Measurements from ENCODE around the gene GEMIN2. TPM values are rescaled to one million over a fixed set of nuclear protein-coding genes. Genes with fewer than 3 reads are reported as not detected.
"Not testable (repeated sequence)": the region's sequence is repeated elsewhere in the genome, so short reads cannot be mapped to it uniquely, and the experiment has no call there.

GEMIN2 gene
- polyA plus RNA-seq, 4 donors: 22.0 to 27.3 (median 26.1) TPM

DNA sequence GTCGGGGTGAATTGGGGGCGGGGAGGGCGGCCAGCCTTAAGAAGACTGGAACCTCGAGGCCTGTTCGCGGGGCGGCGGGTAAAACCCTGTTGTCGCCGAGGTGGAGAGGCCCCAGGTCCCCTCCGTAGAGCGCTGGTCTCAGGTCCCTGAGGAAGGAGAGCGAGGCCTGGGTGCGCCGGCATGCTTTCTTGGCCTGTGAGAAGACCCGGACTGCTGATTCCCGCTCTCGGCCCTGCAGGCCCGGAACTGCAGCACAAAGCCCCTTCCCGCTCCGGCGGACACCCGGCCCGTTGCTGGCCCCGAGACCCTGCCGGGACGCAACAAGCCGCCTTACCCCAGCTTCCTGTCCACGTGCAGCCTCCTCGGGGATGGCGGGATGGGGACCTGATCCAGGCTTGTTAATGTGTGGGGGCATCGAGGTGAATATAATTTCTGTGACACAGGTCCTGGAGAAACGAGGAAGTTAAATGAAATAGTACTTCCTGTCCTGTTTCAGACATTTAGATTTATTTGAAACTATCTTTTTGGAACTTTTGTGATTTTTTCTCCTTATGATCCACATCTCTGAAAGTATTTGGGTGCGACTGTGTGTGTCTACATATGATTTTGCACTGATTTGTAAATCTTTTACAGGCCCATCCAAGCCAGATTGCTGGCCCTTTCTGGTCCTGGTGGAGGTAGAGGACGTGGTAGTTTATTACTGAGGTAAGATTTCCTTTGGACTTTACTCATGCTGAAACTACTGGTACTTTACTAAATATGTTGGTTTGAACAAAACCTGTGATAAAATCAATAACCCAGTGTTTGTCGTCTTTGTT, 61.5 kb downstream of the GEMIN2 start:
- peak in 2 of 4 donors; percentile 34 to 47 for DNase-seq (ENCODE audit: low read depth in 4 of 4, low spot score in 3 of 4)

- DNase-seq (ENCODE audit: low read depth in 4 of 4, low spot score in 3 of 4): no peak
Measured at GRCh38 chr14:39176263-39177167, 62.4 kb downstream of the GEMIN2 start.

DNA sequence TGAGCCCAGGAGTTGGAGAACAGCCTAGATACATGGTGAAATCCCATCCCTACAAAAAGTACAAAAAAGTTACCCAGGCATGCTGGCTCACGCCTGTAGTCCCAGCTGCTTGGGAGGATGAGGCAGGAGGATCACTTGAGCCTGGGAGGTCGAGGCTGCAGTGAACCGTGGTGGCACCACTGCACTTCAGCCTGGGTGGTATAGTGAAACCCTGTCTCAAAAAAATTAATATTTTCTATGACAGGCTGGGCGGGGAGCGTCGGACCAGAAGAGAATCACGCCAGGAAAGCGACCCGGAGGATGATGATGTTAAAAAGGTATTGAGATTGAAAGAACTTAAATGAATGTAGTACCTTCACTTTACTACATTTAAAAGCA, 63.0 kb downstream of the GEMIN2 start:
- no peak for DNase-seq (ENCODE audit: low read depth in 4 of 4, low spot score in 3 of 4)

DNA sequence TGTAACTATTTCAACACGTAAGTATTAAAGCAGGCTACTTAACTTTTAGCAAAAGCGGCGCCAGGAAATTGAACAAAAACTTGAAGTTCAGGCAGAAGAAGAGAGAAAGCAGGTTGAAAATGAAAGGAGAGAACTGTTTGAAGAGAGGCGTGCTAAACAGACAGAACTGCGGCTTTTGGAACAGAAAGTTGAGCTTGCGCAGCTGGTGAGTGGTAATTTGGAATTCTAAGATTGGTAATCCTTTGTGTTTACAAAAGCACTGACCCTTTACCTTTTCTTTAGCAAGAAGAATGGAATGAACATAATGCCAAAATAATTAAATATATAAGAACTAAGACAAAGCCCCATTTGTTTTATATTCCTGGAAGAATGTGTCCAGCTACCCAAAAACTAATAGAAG, 64.9 kb downstream of the GEMIN2 start:
- no peak for DNase-seq (ENCODE audit: low read depth in 4 of 4, low spot score in 3 of 4)

DNA sequence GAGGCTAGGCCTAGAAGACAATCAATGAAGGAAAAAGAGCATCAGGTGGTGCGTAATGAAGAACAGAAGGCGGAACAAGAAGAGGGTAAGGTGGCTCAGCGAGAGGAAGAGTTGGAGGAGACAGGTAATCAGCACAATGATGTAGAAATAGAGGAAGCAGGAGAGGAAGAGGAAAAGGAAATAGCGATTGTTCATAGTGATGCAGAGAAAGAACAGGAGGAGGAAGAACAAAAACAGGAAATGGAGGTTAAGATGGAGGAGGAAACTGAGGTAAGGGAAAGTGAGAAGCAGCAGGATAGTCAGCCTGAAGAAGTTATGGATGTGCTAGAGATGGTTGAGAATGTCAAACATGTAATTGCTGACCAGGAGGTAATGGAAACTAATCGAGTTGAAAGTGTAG, 66.4 kb downstream of the GEMIN2 start:
- DNase-seq (ENCODE audit: low read depth in 4 of 4, low spot score in 3 of 4): no peak

DNA sequence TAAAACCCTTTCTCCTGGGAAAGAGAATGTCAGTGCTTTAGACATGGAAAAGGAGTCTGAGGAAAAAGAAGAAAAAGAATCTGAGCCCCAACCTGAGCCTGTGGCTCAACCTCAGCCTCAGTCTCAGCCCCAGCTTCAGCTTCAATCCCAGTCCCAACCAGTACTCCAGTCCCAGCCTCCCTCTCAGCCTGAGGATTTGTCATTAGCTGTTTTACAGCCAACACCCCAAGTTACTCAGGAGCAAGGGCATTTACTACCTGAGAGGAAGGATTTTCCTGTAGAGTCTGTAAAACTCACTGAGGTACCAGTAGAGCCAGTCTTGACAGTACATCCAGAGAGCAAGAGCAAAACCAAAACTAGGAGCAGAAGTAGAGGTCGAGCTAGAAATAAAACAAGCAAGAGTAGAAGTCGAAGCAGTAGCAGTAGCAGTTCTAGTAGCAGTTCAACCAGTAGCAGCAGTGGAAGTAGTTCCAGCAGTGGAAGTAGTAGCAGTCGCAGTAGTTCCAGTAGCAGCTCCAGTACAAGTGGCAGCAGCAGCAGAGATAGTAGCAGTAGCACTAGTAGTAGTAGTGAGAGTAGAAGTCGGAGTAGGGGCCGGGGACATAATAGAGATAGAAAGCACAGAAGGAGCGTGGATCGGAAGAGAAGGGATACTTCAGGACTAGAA, 67.0 kb downstream of the GEMIN2 start:
- DNase-seq (ENCODE audit: low read depth in 4 of 4, low spot score in 3 of 4): no peak

- DNase-seq (ENCODE audit: low read depth in 4 of 4, low spot score in 3 of 4): no peak
Measured at GRCh38 chr14:39181693-39182047, 67.5 kb downstream of the GEMIN2 start.

DNA sequence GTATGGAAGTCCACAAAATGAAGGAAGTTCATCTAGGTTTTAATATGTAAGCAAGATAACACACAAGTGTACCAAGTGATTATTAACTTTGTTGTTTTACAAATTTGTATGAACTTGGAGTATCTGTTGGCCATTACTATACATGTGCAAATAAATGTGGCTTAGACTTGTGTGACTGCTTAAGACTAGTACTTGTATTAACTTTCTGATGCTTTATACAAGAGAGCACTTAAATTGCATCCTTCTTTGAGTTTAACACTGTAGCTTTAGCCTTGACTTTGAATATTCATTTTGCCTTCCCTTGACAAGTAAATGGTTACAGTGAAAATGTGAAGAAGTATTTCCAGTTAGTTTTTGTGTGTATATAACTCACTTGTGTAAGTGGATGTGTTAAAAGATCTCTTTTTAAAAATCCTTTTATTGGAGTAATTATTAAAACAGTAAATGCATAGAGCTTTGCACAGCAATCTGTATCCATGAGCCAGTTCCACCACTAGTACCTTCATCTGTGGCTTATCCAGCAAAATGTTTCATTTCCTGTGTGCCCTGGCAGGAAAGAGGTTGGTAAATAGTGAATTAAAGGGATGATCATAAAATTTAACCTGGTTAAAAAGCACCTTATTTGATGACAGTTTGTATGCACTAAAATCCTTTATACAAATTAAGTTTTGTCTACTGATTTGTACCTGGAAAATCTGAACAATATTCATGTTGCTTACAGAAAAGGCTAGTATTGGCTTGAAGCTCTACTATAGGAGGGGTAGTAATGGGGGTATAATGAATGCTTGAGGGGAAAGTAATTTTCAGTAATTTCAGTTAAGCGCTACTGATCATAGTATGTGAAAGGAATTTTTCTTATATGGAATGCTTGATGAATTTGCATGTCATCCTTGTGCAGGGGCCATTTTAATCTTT, 68.9 kb downstream of the GEMIN2 start:
- no peak for DNase-seq (ENCODE audit: low read depth in 4 of 4, low spot score in 3 of 4)

- DNase-seq (ENCODE audit: low read depth in 4 of 4, low spot score in 3 of 4): not testable (repeated sequence)
Measured at GRCh38 chr14:39183685-39184003, 69.5 kb downstream of the GEMIN2 start.

- DNase-seq (ENCODE audit: low read depth in 4 of 4, low spot score in 3 of 4): no peak
Measured at GRCh38 chr14:39184628-39185255, 70.6 kb downstream of the GEMIN2 start.

DNA sequence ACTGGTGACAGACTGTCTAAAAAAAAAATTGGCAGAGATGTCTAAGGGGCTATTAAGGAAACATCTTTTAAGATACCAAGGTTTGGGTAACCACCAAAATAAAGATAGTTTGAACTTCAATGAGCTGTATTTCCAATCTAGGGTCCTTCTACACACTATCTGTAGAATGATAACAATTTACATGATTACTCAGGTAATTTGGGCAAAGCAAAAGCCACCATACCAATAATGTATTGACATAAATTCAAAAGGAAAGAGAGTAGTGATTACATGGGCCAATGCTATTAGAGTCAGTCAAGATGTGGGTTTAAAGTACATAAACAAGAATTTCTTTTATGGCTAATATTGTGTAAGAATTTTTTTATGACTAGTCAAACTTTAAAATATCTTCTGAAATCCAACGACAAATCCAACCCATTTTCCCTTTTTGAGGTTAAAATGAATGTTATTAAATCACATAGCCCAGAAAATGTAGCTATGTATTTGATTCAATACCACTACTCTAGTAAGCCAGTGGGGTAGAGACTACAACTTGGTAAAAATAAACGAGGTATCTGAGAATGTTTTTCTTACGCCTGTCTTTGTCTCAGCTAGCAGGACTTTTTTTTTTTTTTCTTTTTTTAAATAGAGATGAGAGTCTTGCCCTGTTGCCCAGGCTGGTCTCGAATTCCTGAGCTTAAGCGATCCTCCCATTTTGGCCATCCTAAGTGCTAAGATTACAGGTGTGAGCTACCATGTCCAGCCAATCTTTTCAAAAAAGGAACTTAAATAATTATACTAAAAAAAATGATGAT, 71.3 kb downstream of the GEMIN2 start:
- DNase-seq (ENCODE audit: low read depth in 4 of 4, low spot score in 3 of 4): no peak

Other genes starting within 250 kb of the GEMIN2 start
- 10 to 100 TPM; 60.3 to 68.4 (median 65.0) TPM for gene SEC23A, start 11.1 kb upstream of the GEMIN2 start, polyA plus RNA-seq (ENCODE audit: insufficient read length in 4 of 4)
- 10 to 100 TPM; 26.7 to 39.0 (median 34.2) TPM for gene TRAPPC6B, start 56.0 kb downstream of the GEMIN2 start, polyA plus RNA-seq (ENCODE audit: insufficient read length in 4 of 4)
- 100 to 1,000 TPM; 159 to 202 (median 185) TPM for gene PNN, start 60.9 kb downstream of the GEMIN2 start, polyA plus RNA-seq (ENCODE audit: insufficient read length in 4 of 4)
- 10 to 100 TPM; 74.1 to 92.8 (median 81.3) TPM for gene MIA2, start 119.6 kb downstream of the GEMIN2 start, polyA plus RNA-seq (ENCODE audit: insufficient read length in 4 of 4)